Left kidney (tissue), 2 donors: ENCODE results near the gene ZNF611. TPM values are rescaled to one million over a fixed set of nuclear protein-coding genes. Genes with fewer than 3 reads are reported as not detected.
A peak's percentile ranks its signal among the peaks of the same experiment; 100 is the strongest.
"Not testable (repeated sequence)": the region's sequence is repeated elsewhere in the genome, so short reads cannot be mapped to it uniquely, and the experiment has no call there.

Experiments
- DNase-seq: peaks from one replicate; pipeline ENCODE4 v3.0.0-alpha.2; 2013
- polyA plus RNA-seq: library from polyadenylated mRNA; unstranded; fragments of 120-200 nt; gene quantifications from one replicate; pipeline ENCODE4 v1.2.1, GENCODE V29; 2013; ENCODE audit not compliant: insufficient read length

ZNF611 gene
- polyA plus RNA-seq, 1 donor = 28.7 TPM

GRCh38 chr19:52716522-52716921, 18.3 kb downstream of the ZNF611 start:
- DNase-seq = no peak

DNA sequence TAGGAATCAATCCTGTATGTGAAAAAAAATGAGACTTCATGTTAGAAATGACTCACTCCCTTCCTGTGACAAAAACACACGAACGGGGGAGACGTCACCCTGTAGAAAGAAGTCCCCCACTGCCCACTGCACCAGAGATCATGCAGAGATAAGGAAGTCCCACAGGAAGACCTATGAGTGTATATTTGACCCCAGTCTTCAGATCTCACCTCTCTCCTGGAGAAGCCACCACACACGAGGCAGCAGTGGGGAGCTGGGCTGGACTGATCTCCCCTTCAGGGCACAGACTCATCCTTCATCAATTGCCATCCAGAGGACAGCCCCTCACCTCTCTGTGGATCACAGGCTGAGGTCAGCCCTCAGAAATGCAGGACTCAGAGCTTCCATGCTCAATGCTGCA, 18.9 kb downstream of the ZNF611 start:
- DNase-seq = not testable (repeated sequence)

GRCh38 chr19:52715330-52715729, 19.5 kb downstream of the ZNF611 start:
- DNase-seq = not testable (repeated sequence)

DNA sequence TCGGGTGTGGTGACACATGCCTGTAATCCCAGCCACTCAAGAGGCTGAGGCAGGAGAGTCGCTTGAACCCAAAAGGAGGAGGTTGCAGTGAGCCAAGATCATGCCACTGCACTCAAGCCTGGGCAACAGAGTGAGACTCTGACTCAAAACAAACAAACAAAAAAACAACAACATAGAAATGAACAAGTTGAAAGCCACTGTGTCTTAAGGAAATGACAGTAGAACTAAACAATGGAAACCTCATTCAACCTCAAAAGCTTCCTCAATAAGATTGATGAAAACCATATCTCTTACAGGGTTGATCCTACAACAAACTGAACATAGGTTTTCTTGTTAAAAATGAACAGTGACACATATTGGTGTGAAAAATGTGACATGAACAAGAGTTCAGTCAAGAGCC, 21.8 kb downstream of the ZNF611 start:
- not testable (repeated sequence) for DNase-seq

DNA sequence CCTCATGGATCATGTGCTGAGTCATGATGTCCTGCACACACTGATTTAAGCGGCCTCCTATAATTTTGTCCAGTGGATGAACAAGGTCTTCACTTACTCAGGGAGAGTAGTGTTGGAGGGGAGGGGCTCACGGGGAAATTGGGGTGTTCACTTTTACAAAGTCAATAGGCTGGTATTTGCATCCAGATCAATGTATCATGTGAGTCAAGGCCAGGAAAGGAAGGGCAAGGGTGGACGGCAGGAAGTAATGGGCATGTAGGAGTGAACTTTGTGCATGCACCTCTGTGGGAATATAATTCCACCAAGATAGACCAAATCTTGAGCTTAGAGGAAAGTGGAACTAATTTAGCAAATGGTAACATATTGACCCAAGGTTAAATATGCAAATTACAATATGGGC, 23.2 kb downstream of the ZNF611 start:
- not testable (repeated sequence) for DNase-seq

DNA sequence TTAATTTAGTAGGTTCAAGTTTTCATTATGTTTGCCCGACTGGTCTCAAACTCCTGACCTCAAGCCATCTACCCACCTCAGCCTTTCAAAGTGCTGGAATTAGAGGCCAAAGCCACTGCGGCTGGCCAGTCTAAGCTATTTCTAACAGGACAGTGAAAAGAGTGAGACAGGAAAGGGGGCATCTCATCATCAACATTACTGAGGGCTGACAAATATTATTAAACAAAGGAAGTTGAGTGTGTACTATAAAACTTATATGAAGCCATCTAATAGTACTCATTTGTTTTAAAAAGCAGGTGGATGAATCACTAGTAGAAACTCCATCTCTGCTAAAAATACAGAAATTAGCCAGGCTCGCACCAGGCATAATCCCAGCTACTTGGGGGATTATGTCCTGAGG, 24.3 kb downstream of the ZNF611 start:
- no peak for DNase-seq

- not testable (repeated sequence) for DNase-seq
Measured at GRCh38 chr19:52705615-52706014, 29.2 kb downstream of the ZNF611 start.

GRCh38 chr19:52703917-52704316, 30.9 kb downstream of the ZNF611 start:
- no peak for DNase-seq

DNA sequence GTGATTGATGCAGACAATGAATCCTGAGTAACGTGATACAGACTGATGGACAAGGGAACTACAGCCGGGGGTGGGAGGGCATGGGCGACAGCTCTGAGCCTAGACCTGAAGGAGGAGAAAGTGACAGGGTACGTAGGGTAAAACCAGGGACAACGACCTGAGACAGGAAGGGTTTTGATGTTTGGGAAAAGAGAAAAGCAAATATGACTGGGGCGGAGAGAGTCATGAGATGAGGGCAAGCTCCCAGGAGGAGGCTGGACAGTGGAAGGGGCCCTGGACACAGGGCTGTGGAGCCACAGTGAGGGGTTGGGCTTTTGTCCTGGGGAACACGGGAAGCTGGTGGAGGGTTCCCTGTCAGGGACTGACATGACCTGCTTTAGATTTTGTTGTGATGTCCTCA, 34.2 kb downstream of the ZNF611 start:
- no peak for DNase-seq

DNA sequence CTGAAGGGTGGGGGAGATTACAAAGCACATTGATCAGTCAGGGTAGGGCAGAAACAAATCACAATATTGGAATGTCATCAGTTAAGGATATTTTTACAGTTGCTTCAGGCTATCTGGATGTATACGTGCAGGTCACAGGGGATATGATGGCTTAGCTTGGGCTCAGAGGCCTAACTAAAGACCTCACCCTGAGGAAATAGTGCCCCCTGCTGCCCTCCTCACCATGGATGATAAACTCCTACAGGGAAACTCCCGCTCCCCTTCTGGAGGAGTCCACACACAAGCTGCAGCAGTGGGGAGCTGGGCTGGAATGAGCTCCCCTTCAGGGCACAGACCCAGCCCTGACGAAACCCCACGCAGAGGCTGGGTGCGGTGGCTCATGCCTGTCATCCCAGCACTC, 35.3 kb downstream of the ZNF611 start:
- peak; percentile 46 for DNase-seq

DNA sequence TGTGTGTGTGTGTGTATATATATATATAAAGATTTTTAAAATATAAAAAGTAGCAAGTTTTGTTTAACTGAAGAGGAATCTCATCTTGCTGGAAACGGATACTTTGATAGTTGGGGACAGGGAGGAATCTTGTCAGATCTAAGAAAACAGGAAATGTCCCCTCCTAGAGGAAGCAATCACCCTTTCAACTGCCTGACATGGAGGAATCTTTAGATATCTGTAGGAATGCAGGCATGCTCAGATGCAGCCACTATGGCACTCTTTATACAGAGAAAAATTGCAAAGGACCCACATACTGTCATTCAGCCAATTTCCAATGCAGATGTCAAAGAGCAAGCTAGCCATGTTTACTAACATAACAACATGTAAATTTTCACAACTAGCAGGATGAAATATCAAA, 38.8 kb downstream of the ZNF611 start:
- no peak for DNase-seq

- no peak for DNase-seq
Measured at GRCh38 chr19:52694921-52695320, 39.9 kb downstream of the ZNF611 start.

- DNase-seq = not testable (repeated sequence)
Measured at GRCh38 chr19:52694281-52694680, 40.6 kb downstream of the ZNF611 start.

DNA sequence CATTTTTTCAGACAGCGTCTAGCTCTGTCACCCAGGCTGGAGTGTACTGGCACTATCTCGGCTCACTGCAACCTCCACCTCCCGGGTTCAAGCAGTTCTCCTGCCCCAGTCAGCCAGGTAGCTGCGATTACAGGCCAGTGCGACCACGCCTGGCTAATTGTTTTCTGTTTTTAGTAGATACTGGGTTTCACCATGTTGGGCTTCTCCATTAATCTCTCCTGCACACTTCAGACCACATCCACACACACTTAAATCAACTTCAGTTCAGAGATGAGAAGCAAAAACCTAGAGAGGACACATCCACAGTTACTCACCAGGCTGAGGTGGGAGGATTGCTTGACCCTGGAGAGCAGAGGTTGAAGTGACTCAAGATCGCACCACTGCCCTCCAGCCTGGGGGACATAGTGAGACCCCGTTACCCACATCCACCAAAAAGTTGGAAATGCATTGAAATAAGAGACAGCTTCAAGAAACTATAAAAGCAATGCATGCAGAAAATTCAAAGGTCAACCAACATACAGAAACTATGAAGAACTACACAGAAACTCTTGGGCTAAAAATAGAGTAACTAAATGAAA, 42.3 kb downstream of the ZNF611 start:
- no peak for DNase-seq

DNA sequence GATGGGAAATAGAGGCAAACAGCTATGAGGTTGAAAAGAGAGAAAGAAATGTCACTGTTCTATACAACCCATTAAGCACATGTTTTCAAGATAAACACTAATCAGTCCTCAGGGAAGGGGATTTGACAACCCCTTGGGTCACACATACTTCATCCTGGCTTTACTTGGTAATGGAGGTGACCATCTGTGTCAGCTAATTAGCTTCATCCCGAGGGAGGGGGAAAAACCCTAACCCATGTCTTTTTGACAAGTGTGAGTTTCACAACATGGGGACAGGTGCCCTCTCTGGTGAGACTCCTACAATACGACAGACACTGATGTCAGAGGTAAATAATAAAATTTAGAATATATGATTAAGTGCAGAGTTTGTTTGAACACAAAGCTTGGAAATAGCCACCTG, 43.1 kb downstream of the ZNF611 start:
- DNase-seq = no peak

DNA sequence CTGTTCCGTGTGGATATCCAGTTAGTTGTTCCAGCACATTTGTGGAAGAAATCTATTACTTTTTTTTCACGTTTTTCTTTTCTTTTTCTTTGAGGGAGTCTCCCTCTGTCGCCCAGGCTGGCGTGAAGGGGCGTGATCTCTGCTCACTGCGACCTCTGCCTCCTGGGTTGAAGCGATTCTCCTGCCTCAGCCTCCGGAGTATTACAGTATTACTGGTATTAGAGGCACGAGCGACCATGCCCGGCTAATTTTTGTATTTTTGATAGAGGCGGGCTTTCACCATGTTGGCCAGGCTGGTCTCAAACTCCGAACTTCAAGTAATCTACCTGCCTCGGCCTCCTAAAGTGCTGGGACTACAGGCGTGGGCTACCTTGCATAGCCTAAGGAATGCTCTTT, 43.6 kb downstream of the ZNF611 start:
- no peak for DNase-seq

DNA sequence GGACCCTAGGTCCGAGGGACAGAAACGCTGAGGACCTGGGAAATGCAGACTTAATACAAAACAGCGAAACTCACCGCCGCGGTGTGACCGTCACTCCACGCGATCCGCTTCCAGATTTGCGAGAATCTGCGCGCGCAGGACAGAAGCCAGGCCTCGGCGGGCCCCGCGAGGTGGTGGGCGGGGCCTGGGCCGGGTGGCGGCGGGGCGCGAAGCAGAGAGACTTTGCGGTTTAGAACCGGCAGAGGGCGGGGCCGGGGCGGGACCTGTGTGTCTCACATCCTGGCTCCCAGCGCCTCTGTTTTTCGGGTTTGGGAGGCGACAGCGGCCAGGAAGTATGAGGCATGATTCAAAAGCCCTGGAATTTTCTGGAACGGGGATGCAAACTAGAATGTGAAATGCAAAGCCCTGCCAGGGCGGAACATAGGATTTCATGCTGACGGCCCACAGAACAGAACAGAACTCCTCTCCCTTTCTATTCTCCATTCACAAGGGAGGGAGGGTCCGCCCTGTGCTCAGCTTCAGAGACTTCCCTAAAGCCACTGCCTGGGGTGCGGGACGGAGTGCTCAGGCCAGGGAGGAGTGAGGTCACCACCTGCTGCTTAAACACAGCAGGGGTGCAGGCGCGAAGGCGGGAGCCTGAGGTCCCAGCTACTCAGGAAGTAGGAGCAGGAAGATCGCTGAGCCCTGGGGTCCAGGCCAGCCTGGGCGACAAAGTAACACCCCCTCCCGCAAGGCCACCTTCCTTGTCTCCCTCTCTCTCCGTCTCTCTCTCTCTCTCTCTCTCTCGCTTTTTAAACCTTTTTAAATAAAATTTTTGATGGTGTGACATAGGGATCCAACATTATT, 44.3 kb downstream of the ZNF611 start:
- peak; percentile 86 for DNase-seq

DNA sequence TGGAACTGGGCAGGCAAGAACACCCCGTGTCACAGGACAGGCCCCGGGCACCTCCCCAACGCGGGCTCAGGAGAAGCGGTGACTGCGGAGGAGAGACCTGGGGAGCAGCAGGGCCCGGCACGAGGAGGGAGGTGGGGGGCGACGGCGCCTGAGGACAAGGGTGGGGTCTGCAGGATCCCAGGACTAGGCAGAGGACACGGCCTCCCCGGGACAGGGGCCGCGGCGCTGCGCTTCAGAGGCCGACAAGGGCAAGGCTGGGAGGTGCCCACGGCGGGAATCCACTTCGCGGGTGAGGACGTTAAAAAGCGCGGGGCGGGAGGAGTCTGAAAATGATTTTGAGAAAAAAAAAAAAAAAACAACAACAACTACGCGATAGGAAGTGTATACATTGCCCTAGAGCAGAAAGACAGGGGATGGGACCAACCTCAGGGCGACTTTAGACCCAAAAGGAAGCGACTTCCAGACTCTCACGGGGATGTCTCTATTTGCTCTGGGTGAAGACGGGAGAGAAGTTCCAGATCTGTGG, 44.9 kb downstream of the ZNF611 start:
- DNase-seq = no peak

- not testable (repeated sequence) for DNase-seq
Measured at GRCh38 chr19:52688925-52689796, 45.7 kb downstream of the ZNF611 start.

GRCh38 chr19:52688335-52688734, 46.5 kb downstream of the ZNF611 start:
- no peak for DNase-seq

DNA sequence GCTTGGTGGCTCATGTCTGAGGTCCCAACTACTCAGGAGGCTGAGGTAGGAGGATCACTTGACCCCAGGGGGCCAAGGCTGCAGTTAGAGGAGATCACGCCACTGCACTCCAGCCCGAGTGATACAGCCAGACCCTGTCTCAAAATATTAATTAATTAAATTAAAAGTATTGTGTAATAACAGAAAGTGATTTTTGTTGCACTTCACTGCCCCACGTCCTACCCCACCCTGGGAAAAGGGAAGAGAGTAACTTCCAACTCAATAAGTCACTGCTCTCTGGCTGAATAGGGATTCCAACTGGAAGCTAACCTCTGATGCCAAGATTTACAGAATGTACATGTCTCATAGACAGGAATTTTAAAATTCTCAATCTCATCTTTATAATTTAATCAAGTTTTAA, 47.2 kb downstream of the ZNF611 start:
- no peak for DNase-seq

GRCh38 chr19:52685811-52686210, 49.0 kb downstream of the ZNF611 start:
- DNase-seq = no peak

GRCh38 chr19:52681216-52681615, 53.6 kb downstream of the ZNF611 start:
- DNase-seq = not testable (repeated sequence)
